PFSK-1 (cell line): Measurements from ENCODE around the gene CCDC126.

Source experiments
- FOXP2 ChIP-seq: optimal IDR thresholded peaks from 2 replicates; pipeline ENCODE3; 2011; ENCODE audit warnings: borderline replicate concordance, control low read depth, inconsistent platforms; ENCODE audit not compliant: insufficient read depth; ENCODE audit errors: extremely low read length, extremely low read depth
- POLR2AphosphoS5 ChIP-seq: IDR thresholded peaks from 2 replicates; pipeline ENCODE4 v1.6.1; 2012; ENCODE audit warnings: low read depth, mild to moderate bottlenecking, control low read depth, low read length, moderate library complexity
- REST ChIP-seq, 2 experiments: IDR thresholded peaks; 2 replicates each; pipeline versions ENCODE4 v1.6.1 to v1.8.0; 2011 to 2012; ENCODE audit warnings: low read depth in 2 of 2, low read length in 2 of 2, control low read depth in 1 of 2, inconsistent platforms in 1 of 2, mild to moderate bottlenecking in 1 of 2, moderate library complexity in 1 of 2; ENCODE audit not compliant: insufficient read depth in 1 of 2
- SIN3A ChIP-seq: IDR thresholded peaks from 2 replicates; pipeline ENCODE4 v1.6.1; 2012; ENCODE audit warnings: mild to moderate bottlenecking, low read length, moderate library complexity, borderline replicate concordance; ENCODE audit not compliant: insufficient read depth
- TAF1 ChIP-seq: IDR thresholded peaks from 2 replicates; pipeline ENCODE4 v1.6.1; 2012; ENCODE audit warnings: low read length, control low read depth, borderline replicate concordance; ENCODE audit not compliant: insufficient read depth

The CCDC126 gene

GRCh38 chr7:23661385-23661784 is 64.2 kb downstream of the CCDC126 start:
- TF ChIP-seq TAF1 (no peak), POLR2AphosphoS5 (no peak), SIN3A (no peak), FOXP2 (no peak), REST (IDR thresholded peaks at IDR 0.05; ENCODE audit: insufficient read depth in 1 of 2, low read depth in 2 of 2, low read length in 2 of 2) (no peak)

- TF ChIP-seq POLR2AphosphoS5 (no peak), SIN3A (no peak), TAF1 (no peak), FOXP2 (no peak), REST (IDR thresholded peaks at IDR 0.05; ENCODE audit: insufficient read depth in 1 of 2, low read depth in 2 of 2, low read length in 2 of 2) (no peak)
Observed at GRCh38 chr7:23662124-23662983, 65.2 kb downstream of the CCDC126 start.

GRCh38 chr7:23662984-23663313 is 65.8 kb downstream of the CCDC126 start:
- TF ChIP-seq REST (IDR thresholded peaks at IDR 0.05; ENCODE audit: insufficient read depth in 1 of 2, low read depth in 2 of 2, low read length in 2 of 2), result no peak
- no peak for TF ChIP-seq POLR2AphosphoS5
- no peak for TF ChIP-seq FOXP2
- no peak for TF ChIP-seq SIN3A
- TF ChIP-seq TAF1, result no peak

- TF ChIP-seq SIN3A, result no peak
- no peak for TF ChIP-seq FOXP2
- TF ChIP-seq TAF1, result no peak
- TF ChIP-seq REST (IDR thresholded peaks at IDR 0.05; ENCODE audit: insufficient read depth in 1 of 2, low read depth in 2 of 2, low read length in 2 of 2), result no peak
- TF ChIP-seq POLR2AphosphoS5, result no peak
Observed at GRCh38 chr7:23664122-23664521, 66.9 kb downstream of the CCDC126 start.
